D721Med (cell line): ENCODE results near the gene CRIM1.

Experiments
- DNase-seq: peaks from one replicate; pipeline ENCODE4 v3.0.0; 2011; ENCODE audit warnings: low spot score; ENCODE audit not compliant: insufficient read length
- FAIRE-seq: peaks from 2 replicates; lab custom pipeline; 2011; peaks lifted over from hg19 to GRCh38; lab: Jason Lieb, UNC
- CTCF ChIP-seq: IDR thresholded peaks from 2 replicates; pipeline ENCODE4 v1.5.1; 2012; ENCODE audit warnings: mild to moderate bottlenecking, control low read depth; ENCODE audit not compliant: insufficient read depth; ENCODE audit errors: missing control alignments

CRIM1 gene

GRCh38 chr2:36406296-36406695 lies 50.7 kb downstream of the CRIM1 start:
- FAIRE-seq = no peak
- TF ChIP-seq CTCF = no peak

GRCh38 chr2:36407413-36407812 lies 51.8 kb downstream of the CRIM1 start:
- DNase-seq (no peak), FAIRE-seq (no peak)

More at GRCh38 chr2:36406296-36406695, 50.7 kb downstream of the CRIM1 start:
- DNase-seq = no peak

GRCh38 chr2:36408198-36408703 lies 52.7 kb downstream of the CRIM1 start:
- no peak for TF ChIP-seq CTCF
- no peak for FAIRE-seq
- no peak for DNase-seq

More at GRCh38 chr2:36407413-36407812, 51.8 kb downstream of the CRIM1 start:
- no peak for TF ChIP-seq CTCF

GRCh38 chr2:36409335-36409734 lies 53.8 kb downstream of the CRIM1 start:
- DNase-seq (no peak), FAIRE-seq (no peak)
- TF ChIP-seq CTCF = no peak

- DNase-seq = no peak
- FAIRE-seq = no peak
- TF ChIP-seq CTCF = no peak
Measured at GRCh38 chr2:36409935-36410334, 54.4 kb downstream of the CRIM1 start.

GRCh38 chr2:36410681-36411080 lies 55.1 kb downstream of the CRIM1 start:
- FAIRE-seq (no peak), DNase-seq (no peak)
- TF ChIP-seq CTCF = no peak

GRCh38 chr2:36411962-36412444 lies 56.4 kb downstream of the CRIM1 start:
- TF ChIP-seq CTCF = no peak
- no peak for FAIRE-seq
- DNase-seq = no peak
